CD4-positive, alpha-beta T cell (primary cell): ENCODE data around the gene SOX5. TPM values are rescaled to one million over a fixed set of nuclear protein-coding genes. Genes with fewer than 3 reads are reported as not detected.

Experiments used
- ATAC-seq: fragments of 200-7000 bp; cut with Tn5 transposase; one replicate; pipeline ENCODE4 v1.10.0; 2022; ENCODE audit warnings: mild to moderate bottlenecking; ENCODE audit not compliant: poor library complexity
- CTCF ChIA-PET: fragments of 350-600 bp; sonication (Branson Sonifier 250); formaldehyde crosslinking; loops from one replicate; lab custom pipeline; 2021; ENCODE audit warnings: antibody characterized with exemption, inconsistent platforms; lab: Charles Lee
- POLR2A ChIA-PET: fragments of 350-600 bp; sonication (Branson Sonifier 250); formaldehyde crosslinking; loops from one replicate; lab custom pipeline; 2021; ENCODE audit warnings: antibody characterized with exemption, inconsistent platforms; lab: Charles Lee
- DNase-seq, 14 experiments: peaks; one replicate each; pipeline ENCODE4 v3.0.0-alpha.2; 2013 to 2020; ENCODE audit warnings: mixed read lengths in 2 of 14
- H3K27ac ChIP-seq, 2 donors: one replicate each; pipeline versions ENCODE4 v1.5.1 to v1.7.0; 2013; ENCODE audit warnings: low read length in 2 of 2, low read depth in 1 of 2, mild to moderate bottlenecking in 1 of 2
- H3K27me3 ChIP-seq, 2 experiments: 1 replicate in 1 of 2; 2 replicates in 1 of 2; pipeline versions ENCODE4 v1.6.1 to v1.7.0; 2013; ENCODE audit warnings: low read length in 2 of 2, control low read depth in 1 of 2, mild to moderate bottlenecking in 1 of 2, moderate library complexity in 1 of 2; ENCODE audit not compliant: insufficient read depth in 2 of 2, control insufficient read depth in 1 of 2
- H3K36me3 ChIP-seq: one replicate; pipeline ENCODE4 v1.6.1; 2013; ENCODE audit warnings: low read length, control low read depth; ENCODE audit not compliant: insufficient read depth
- H3K4me1 ChIP-seq: one replicate; pipeline ENCODE4 v1.6.1; 2013; ENCODE audit warnings: low read length, control low read depth; ENCODE audit not compliant: insufficient read depth
- H3K4me3 ChIP-seq: one replicate; pipeline ENCODE4 v1.5.1; 2013; ENCODE audit warnings: mild to moderate bottlenecking, low read length, moderate library complexity
- H3K9me3 ChIP-seq, 2 experiments: 1 replicate in 1 of 2; 2 replicates in 1 of 2; pipeline versions ENCODE4 v1.6.1 to v1.7.0; 2013; ENCODE audit warnings: low read length in 2 of 2, mild to moderate bottlenecking in 2 of 2, control low read depth in 1 of 2, moderate library complexity in 1 of 2; ENCODE audit not compliant: control insufficient read depth in 1 of 2, insufficient read depth in 1 of 2
- H3K27ac Mint-ChIP-seq: one replicate; pipeline ENCODE4 v1.8.0; 2020; ENCODE audit warnings: mixed read lengths
- H3K27me3 Mint-ChIP-seq: one replicate; pipeline ENCODE4 v1.8.0; 2021; ENCODE audit warnings: mixed read lengths
- H3K36me3 Mint-ChIP-seq: one replicate; pipeline ENCODE4 v1.8.0; 2021; ENCODE audit warnings: low read depth, mixed read lengths
- H3K4me1 Mint-ChIP-seq: one replicate; pipeline ENCODE4 v1.8.0; 2021; ENCODE audit warnings: low read depth, mixed read lengths
- H3K4me3 Mint-ChIP-seq: one replicate; pipeline ENCODE4 v1.8.0; 2020; ENCODE audit warnings: mild to moderate bottlenecking, mixed read lengths
- H3K9me3 Mint-ChIP-seq: one replicate; pipeline ENCODE4 v1.8.0; 2020; ENCODE audit warnings: mixed read lengths
- intact Hi-C, 2 experiments: fragments of 100-400 bp; cut with DNase I in 1 of 2; cut with micrococcal nuclease in 1 of 2; formaldehyde crosslinking; loops; one replicate each; pipeline versions ENCODE4 v1.15.1 to v1.9.0; 2023 to 2025; cut with DNase I, micrococcal nuclease
- total RNA-seq, 174 experiments: library from RNA in 2 of 174; stranded (reverse) in 2 of 174; gene quantifications; one replicate each; pipeline ENCODE4 v1.2.3 and lab custom pipeline; 2021 to 2026
- TF ChIP-seq, protein P1 (sequence below): fragments of 200-600 bp; IDR thresholded peaks from one replicate; pipeline ENCODE4 v1.8.0; 2022; ENCODE audit warnings: antibody characterized with exemption, mild to moderate bottlenecking

Gene SOX5
- total RNA-seq, 2 experiments from 2014 or later, result not detected

DNA sequence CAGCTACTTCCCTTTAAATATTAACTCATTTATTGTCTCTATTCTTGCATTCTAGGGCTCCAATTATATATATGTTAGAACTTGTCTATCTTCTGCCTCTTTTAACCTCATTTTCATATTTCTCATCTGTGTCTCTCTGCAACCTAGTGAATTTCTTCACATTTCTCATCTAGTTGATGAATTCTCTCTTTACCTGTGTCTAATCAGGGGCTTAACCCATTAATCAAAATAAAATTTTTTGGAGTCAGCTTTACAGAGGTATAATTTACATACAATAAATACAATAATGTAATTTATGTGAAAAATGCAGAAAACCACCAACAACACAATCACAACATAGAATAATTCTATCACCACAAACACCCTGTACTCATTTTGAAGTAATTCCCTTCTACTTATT lies 255.2 kb downstream of the SOX5 start:
- TF ChIP-seq, protein P1, sequence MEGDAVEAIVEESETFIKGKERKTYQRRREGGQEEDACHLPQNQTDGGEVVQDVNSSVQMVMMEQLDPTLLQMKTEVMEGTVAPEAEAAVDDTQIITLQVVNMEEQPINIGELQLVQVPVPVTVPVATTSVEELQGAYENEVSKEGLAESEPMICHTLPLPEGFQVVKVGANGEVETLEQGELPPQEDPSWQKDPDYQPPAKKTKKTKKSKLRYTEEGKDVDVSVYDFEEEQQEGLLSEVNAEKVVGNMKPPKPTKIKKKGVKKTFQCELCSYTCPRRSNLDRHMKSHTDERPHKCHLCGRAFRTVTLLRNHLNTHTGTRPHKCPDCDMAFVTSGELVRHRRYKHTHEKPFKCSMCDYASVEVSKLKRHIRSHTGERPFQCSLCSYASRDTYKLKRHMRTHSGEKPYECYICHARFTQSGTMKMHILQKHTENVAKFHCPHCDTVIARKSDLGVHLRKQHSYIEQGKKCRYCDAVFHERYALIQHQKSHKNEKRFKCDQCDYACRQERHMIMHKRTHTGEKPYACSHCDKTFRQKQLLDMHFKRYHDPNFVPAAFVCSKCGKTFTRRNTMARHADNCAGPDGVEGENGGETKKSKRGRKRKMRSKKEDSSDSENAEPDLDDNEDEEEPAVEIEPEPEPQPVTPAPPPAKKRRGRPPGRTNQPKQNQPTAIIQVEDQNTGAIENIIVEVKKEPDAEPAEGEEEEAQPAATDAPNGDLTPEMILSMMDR, result no peak
- Histone ChIP-seq H3K36me3 (no peaks in the 10 kb centered on the region), H3K4me1 (no peaks in the 10 kb centered on the region), H3K27me3 (no peaks in the 10 kb centered on the region), H3K27ac (no peak overlapping the region), H3K4me3 (no peak overlapping the region), H3K9me3 (no peaks in the 10 kb centered on the region)
- ChIA-PET CTCF (no interaction called here), POLR2A (no interaction called here)
- no peak for ATAC-seq
- no peaks in the 10 kb centered on the region for H3K27me3 Mint-ChIP-seq
- no peak overlapping the region for H3K4me3 Mint-ChIP-seq
- H3K27ac Mint-ChIP-seq, result no peak overlapping the region
- no peak for DNase-seq
- H3K9me3 Mint-ChIP-seq, result peaks cover 4% of the 10 kb centered on the region
- no peaks in the 10 kb centered on the region for H3K36me3 Mint-ChIP-seq
- intact Hi-C loops, result no loop called here
- no peaks in the 10 kb centered on the region for H3K4me1 Mint-ChIP-seq

DNA sequence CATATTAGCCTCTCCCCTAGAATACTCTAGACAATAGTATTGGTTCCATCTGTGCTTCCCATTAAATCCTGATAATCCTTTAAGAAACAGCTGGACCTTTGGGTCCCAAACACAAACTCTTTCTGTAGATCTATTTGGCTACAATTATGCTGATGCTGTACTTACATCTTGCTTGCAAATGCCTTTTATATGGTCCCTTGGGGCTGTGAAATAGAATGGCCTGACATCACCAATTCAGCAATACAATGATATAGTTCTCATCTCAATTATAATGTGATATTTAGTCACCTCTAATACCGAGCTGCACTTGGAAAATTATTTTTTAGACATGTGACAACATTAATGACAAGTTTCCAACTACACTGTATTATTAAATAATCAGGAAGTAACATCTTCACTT lies 261.5 kb downstream of the SOX5 start:
- Histone ChIP-seq H3K36me3 (no peaks in the 10 kb centered on the region), H3K4me1 (no peaks in the 10 kb centered on the region), H3K27ac (no peak overlapping the region), H3K4me3 (no peak overlapping the region), H3K9me3 (no peaks in the 10 kb centered on the region), H3K27me3 (no peaks in the 10 kb centered on the region)
- intact Hi-C loops, result no loop called here
- no peak for DNase-seq
- Mint-ChIP-seq H3K27ac (no peak overlapping the region), H3K4me1 (no peaks in the 10 kb centered on the region), H3K9me3 (no peaks in the 10 kb centered on the region), H3K4me3 (no peak overlapping the region), H3K27me3 (no peaks in the 10 kb centered on the region), H3K36me3 (no peaks in the 10 kb centered on the region)
- ChIA-PET CTCF (no interaction called here), POLR2A (no interaction called here)
- TF ChIP-seq, protein P1, result no peak
- no peak for ATAC-seq

DNA sequence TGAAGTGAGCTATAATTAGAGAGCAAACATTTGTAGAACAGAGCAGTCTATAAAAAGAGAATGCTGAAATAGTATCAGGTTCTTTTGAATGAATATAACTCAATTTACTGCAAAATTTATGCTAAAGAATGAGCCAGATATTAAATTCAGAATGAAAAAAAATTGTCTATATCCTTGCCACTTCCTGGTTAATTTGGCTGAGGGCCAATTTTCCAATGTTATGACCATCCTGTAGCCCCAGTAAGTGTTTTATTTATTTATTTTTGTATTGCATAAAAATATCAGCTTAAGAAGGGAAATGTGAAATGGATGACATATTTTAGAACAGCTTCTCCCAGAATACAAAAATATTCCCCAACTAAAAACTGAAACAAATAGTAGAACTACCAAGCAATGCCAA lies 263.4 kb downstream of the SOX5 start:
- Mint-ChIP-seq H3K4me1 (no peaks in the 10 kb centered on the region), H3K27ac (no peak overlapping the region), H3K36me3 (no peaks in the 10 kb centered on the region), H3K9me3 (peaks cover 2% of the 10 kb centered on the region), H3K27me3 (no peaks in the 10 kb centered on the region), H3K4me3 (no peak overlapping the region)
- Histone ChIP-seq H3K9me3 (no peaks in the 10 kb centered on the region), H3K4me3 (no peak overlapping the region), H3K27me3 (no peaks in the 10 kb centered on the region), H3K4me1 (no peaks in the 10 kb centered on the region), H3K36me3 (no peaks in the 10 kb centered on the region), H3K27ac (no peak overlapping the region)
- TF ChIP-seq, protein P1, result no peak
- intact Hi-C loops, result no loop called here
- ChIA-PET POLR2A (no interaction called here), CTCF (interaction anchor here (1.0 kb wide), 1 partner anchor 14 kb away, joined by 3 read pairs; no protein-coding TSS in a partner anchor)
- DNase-seq (no peak), ATAC-seq (no peak)
